Neural progenitor cell (in vitro differentiated cells): ENCODE results near the gene IFT122. TPM values are rescaled to one million over a fixed set of nuclear protein-coding genes. Genes with fewer than 3 reads are reported as not detected.

Experiments
- DNase-seq: peaks from one replicate; pipeline ENCODE4 v3.0.0-alpha.2; 2016; ENCODE audit warnings: low spot score
- H2AFZ ChIP-seq: fragments of 200-600 bp; sonication (generic); replicated peaks from 2 replicates; pipeline ENCODE4 v1.6.1; 2016; ENCODE audit warnings: antibody characterized with exemption
- H3F3A ChIP-seq: fragments of 200-600 bp; sonication (generic); 2 replicates; pipeline ENCODE4 v1.6.1; 2016; ENCODE audit warnings: antibody characterized with exemption, low read depth
- H3K27ac ChIP-seq: fragments of 200-600 bp; sonication (generic); 2 replicates; pipeline ENCODE4 v1.5.1; 2016; ENCODE audit warnings: mild to moderate bottlenecking
- H3K27me3 ChIP-seq: fragments of 200-600 bp; sonication (generic); 2 replicates; pipeline ENCODE4 v1.6.1; 2016; ENCODE audit warnings: mild to moderate bottlenecking, moderate library complexity
- H3K36me3 ChIP-seq: fragments of 200-600 bp; sonication (generic); 2 replicates; pipeline ENCODE4 v1.5.1; 2016
- H3K4me1 ChIP-seq: fragments of 200-600 bp; sonication (generic); 2 replicates; pipeline ENCODE4 v1.6.1; 2016; ENCODE audit warnings: mixed run types
- H3K4me2 ChIP-seq: fragments of 200-600 bp; sonication (generic); 2 replicates; pipeline ENCODE4 v1.6.1; 2016
- H3K4me3 ChIP-seq: fragments of 200-600 bp; sonication (generic); 2 replicates; pipeline ENCODE4 v1.5.1; 2016
- H3K79me2 ChIP-seq: fragments of 200-600 bp; sonication (generic); 2 replicates; pipeline ENCODE4 v1.6.1; 2016; ENCODE audit warnings: low read depth
- H3K9ac ChIP-seq: fragments of 200-600 bp; sonication (generic); 2 replicates; pipeline ENCODE4 v1.6.1; 2016
- H3K9me3 ChIP-seq: fragments of 200-600 bp; sonication (generic); 2 replicates; pipeline ENCODE4 v1.5.1; 2016; ENCODE audit warnings: low read depth
- H4K20me1 ChIP-seq: fragments of 200-600 bp; sonication (generic); 2 replicates; pipeline ENCODE4 v1.6.1; 2016; ENCODE audit warnings: low read depth
- H3K27ac Mint-ChIP-seq: 3 replicates; pipeline ENCODE4 v1.8.0; 2021; ENCODE audit warnings: mixed read lengths
- H3K27me3 Mint-ChIP-seq: 2 replicates; pipeline ENCODE4 v1.8.0; 2022; ENCODE audit warnings: low read depth, mild to moderate bottlenecking, inconsistent platforms, moderate library complexity, mixed read lengths; ENCODE audit not compliant: insufficient read depth
- H3K36me3 Mint-ChIP-seq: 3 replicates; pipeline ENCODE4 v1.8.0; 2021; ENCODE audit warnings: mixed read lengths
- H3K4me1 Mint-ChIP-seq: 3 replicates; pipeline ENCODE4 v1.8.0; 2021; ENCODE audit warnings: mixed read lengths
- H3K4me3 Mint-ChIP-seq: 3 replicates; pipeline ENCODE4 v1.8.0; 2021; ENCODE audit warnings: mild to moderate bottlenecking, moderate library complexity, mixed read lengths
- H3K9me3 Mint-ChIP-seq: 3 replicates; pipeline ENCODE4 v1.8.0; 2020; ENCODE audit warnings: mixed read lengths
- CTCF ChIP-seq: fragments of 200-600 bp; sonication (generic); IDR thresholded peaks from 2 replicates; pipeline ENCODE4 v1.5.1; 2017; ENCODE audit warnings: antibody characterized with exemption, mild to moderate bottlenecking
- EZH2 ChIP-seq: fragments of 200-600 bp; sonication (generic); IDR thresholded peaks from 2 replicates; pipeline ENCODE4 v1.6.1; 2017; ENCODE audit warnings: antibody characterized with exemption, mild to moderate bottlenecking, moderate library complexity
- EZH2phosphoT487 ChIP-seq: fragments of 200-600 bp; sonication (generic); IDR thresholded peaks from 2 replicates; pipeline ENCODE4 v1.6.1; 2017; ENCODE audit warnings: antibody characterized with exemption
- total RNA-seq: library from RNA; depleted of rRNA; stranded (reverse); fragments of >200 nt; gene quantifications from 2 replicates; pipeline ENCODE4 v1.2.3, GENCODE V29; 2015; ENCODE audit warnings: low replicate concordance

Gene IFT122
- total RNA-seq, 1 donor from 2014 or later = 48.0 TPM

- H3K4me3 Mint-ChIP-seq = no peak overlapping the region
- no peaks in the 10 kb centered on the region for H3K9me3 Mint-ChIP-seq
- no peak for DNase-seq
- H3K4me1 Mint-ChIP-seq = peaks cover 30% of the 10 kb centered on the region
- no peak overlapping the region for H3K4me2 ChIP-seq
- H3K27ac Mint-ChIP-seq = no peak overlapping the region
- H3K4me3 ChIP-seq = no peak overlapping the region
- peaks cover 28% of the 10 kb centered on the region for H3K4me1 ChIP-seq
- H3K36me3 Mint-ChIP-seq = no peaks in the 10 kb centered on the region
- no peaks in the 10 kb centered on the region for H3K9me3 ChIP-seq
- H3K36me3 ChIP-seq = no peaks in the 10 kb centered on the region
- H3K27ac ChIP-seq = no peak overlapping the region
- H2AFZ ChIP-seq = no peak overlapping the region
- no peaks in the 10 kb centered on the region for H4K20me1 ChIP-seq
- H3K79me2 ChIP-seq = no peaks in the 10 kb centered on the region
- TF ChIP-seq EZH2 = no peak
- no peak for TF ChIP-seq CTCF
- TF ChIP-seq EZH2phosphoT487 = no peak
- H3K9ac ChIP-seq = no peak overlapping the region
- H3F3A ChIP-seq = peaks cover 21% of the 10 kb centered on the region
- peaks cover 15% of the 10 kb centered on the region for H3K27me3 Mint-ChIP-seq
- peaks cover 10% of the 10 kb centered on the region for H3K27me3 ChIP-seq
Measured at GRCh38 chr3:129422897-129423296, 17.1 kb upstream of the IFT122 start.

GRCh38 chr3:129424185-129424841, 15.7 kb upstream of the IFT122 start:
- H3K27ac Mint-ChIP-seq = peak overlapping the region; percentile 88
- Histone ChIP-seq H2AFZ (peak overlapping the region; percentile 72), H3K4me2 (no peak overlapping the region)

GRCh38 chr3:129425213-129425612, 14.8 kb upstream of the IFT122 start:
- H3K27ac Mint-ChIP-seq = no peak overlapping the region
- no peak for DNase-seq
- peaks cover 27% of the 10 kb centered on the region for H3F3A ChIP-seq
- no peaks in the 10 kb centered on the region for H3K9me3 Mint-ChIP-seq
- peaks cover 14% of the 10 kb centered on the region for H3K27me3 ChIP-seq
- peaks cover 1% of the 10 kb centered on the region for H3K36me3 Mint-ChIP-seq
- peaks cover 45% of the 10 kb centered on the region for H3K4me1 Mint-ChIP-seq
- H3K9me3 ChIP-seq = no peaks in the 10 kb centered on the region
- no peak overlapping the region for H3K4me2 ChIP-seq
- H3K9ac ChIP-seq = no peak overlapping the region
- peaks cover 17% of the 10 kb centered on the region for H3K27me3 Mint-ChIP-seq
- H3K4me1 ChIP-seq = peaks cover 26% of the 10 kb centered on the region
- no peaks in the 10 kb centered on the region for H4K20me1 ChIP-seq
- no peaks in the 10 kb centered on the region for H3K36me3 ChIP-seq
- H3K4me3 ChIP-seq = no peak overlapping the region
- H3K79me2 ChIP-seq = no peaks in the 10 kb centered on the region
- TF ChIP-seq EZH2 (no peak), CTCF (no peak), EZH2phosphoT487 (no peak)
- peak overlapping the region; percentile 28 for H3K4me3 Mint-ChIP-seq
- no peak overlapping the region for H3K27ac ChIP-seq
- H2AFZ ChIP-seq = peak overlapping the region; percentile 10

More at GRCh38 chr3:129424185-129424841, 15.7 kb upstream of the IFT122 start:
- peak overlapping the region; percentile 54 for H3K4me3 Mint-ChIP-seq
- Histone ChIP-seq H3K4me1 (peaks cover 26% of the 10 kb centered on the region), H4K20me1 (no peaks in the 10 kb centered on the region), H3K9ac (no peak overlapping the region), H3K27ac (no peak overlapping the region), H3K27me3 (peaks cover 14% of the 10 kb centered on the region), H3F3A (peaks cover 20% of the 10 kb centered on the region), H3K4me3 (no peak overlapping the region), H3K9me3 (no peaks in the 10 kb centered on the region), H3K79me2 (no peaks in the 10 kb centered on the region), H3K36me3 (no peaks in the 10 kb centered on the region)
- peaks cover 44% of the 10 kb centered on the region for H3K4me1 Mint-ChIP-seq
- peaks cover 1% of the 10 kb centered on the region for H3K36me3 Mint-ChIP-seq
- H3K27me3 Mint-ChIP-seq = peaks cover 17% of the 10 kb centered on the region
- no peak for TF ChIP-seq EZH2
- no peak for DNase-seq
- H3K9me3 Mint-ChIP-seq = no peaks in the 10 kb centered on the region

- Mint-ChIP-seq H3K4me3 (no peak overlapping the region), H3K27ac (no peak overlapping the region), H3K4me1 (peaks cover 45% of the 10 kb centered on the region), H3K36me3 (peaks cover 3% of the 10 kb centered on the region), H3K9me3 (no peaks in the 10 kb centered on the region), H3K27me3 (peaks cover 17% of the 10 kb centered on the region)
- no peak overlapping the region for H3K9ac ChIP-seq
- no peaks in the 10 kb centered on the region for H3K79me2 ChIP-seq
- H3K27me3 ChIP-seq = peaks cover 14% of the 10 kb centered on the region
- no peak overlapping the region for H3K4me2 ChIP-seq
- H3K36me3 ChIP-seq = no peaks in the 10 kb centered on the region
- H3K4me1 ChIP-seq = peaks cover 26% of the 10 kb centered on the region
- no peak overlapping the region for H3K4me3 ChIP-seq
- H3K27ac ChIP-seq = no peak overlapping the region
- H4K20me1 ChIP-seq = no peaks in the 10 kb centered on the region
- DNase-seq = no peak
- peak overlapping the region; percentile 10 for H2AFZ ChIP-seq
- H3K9me3 ChIP-seq = no peaks in the 10 kb centered on the region
- H3F3A ChIP-seq = peaks cover 31% of the 10 kb centered on the region
- TF ChIP-seq EZH2phosphoT487 (no peak), CTCF (no peak), EZH2 (no peak)
Measured at GRCh38 chr3:129425619-129426018, 14.4 kb upstream of the IFT122 start.
